GM18868 (cell line): Measurements from ENCODE around the gene SEC11C.

Source experiments
- ATAC-seq: cut with Tn5 transposase; IDR thresholded peaks from one replicate; pipeline ENCODE4 v1.9.1; 2021; ENCODE audit warnings: mild to moderate bottlenecking, moderate library complexity; ENCODE audit not compliant: unreplicated experiment

SEC11C gene

DNA sequence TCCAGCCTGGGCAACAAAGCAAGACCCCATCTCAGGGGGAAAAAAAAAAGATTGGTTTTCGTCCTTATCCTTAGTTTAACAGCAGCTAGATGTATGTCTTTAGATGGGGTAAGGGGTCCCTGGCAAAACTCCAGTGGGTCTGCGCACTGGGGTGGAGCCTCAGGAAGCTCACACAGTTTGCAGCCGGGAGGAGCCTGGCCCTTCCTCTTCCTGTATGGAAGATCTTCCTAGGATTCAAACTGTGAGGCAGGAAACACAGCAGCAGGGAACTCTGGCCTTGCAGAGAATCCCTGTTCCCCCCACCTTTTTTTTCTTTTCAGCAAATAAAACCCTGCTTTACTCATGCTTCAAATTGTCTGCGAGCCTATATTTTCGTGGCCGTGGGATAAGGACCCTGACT, 67.8 kb downstream of the SEC11C start:
- ATAC-seq = no peak
